Tibial artery (tissue), 4 donors: Measurements from ENCODE around the gene CLCN5.

Experiments used
- DNase-seq, 2 donors: peaks; one replicate each; pipeline ENCODE4 v3.0.0-alpha.2; 2019
- H3K27ac ChIP-seq, 2 donors: fragments of 200-600 bp; sonication (generic) in 1 of 2; 1 replicate in 1 of 2; 2 replicates in 1 of 2; pipeline ENCODE4 v1.5.1; 2018 to 2019; ENCODE audit warnings: mild to moderate bottlenecking in 1 of 2
- H3K27me3 ChIP-seq, 2 donors: fragments of 200-600 bp; sonication (generic) in 1 of 2; one replicate each; pipeline versions ENCODE4 v1.5.1 to v1.6.0; 2016 to 2019
- H3K36me3 ChIP-seq, 3 donors: fragments of 200-600 bp; sonication (generic) in 2 of 3; one replicate each; pipeline ENCODE4 v1.5.1; 2016 to 2019; ENCODE audit warnings: mild to moderate bottlenecking in 2 of 3
- H3K4me1 ChIP-seq, 4 donors: fragments of 200-600 bp; sonication (generic) in 2 of 4; 1 replicate in 3 of 4; 2 replicates in 1 of 4; pipeline ENCODE4 v1.5.1; 2016 to 2019
- H3K4me3 ChIP-seq, 2 donors: fragments of 200-600 bp; sonication (generic) in 1 of 2; 1 replicate in 1 of 2; 2 replicates in 1 of 2; pipeline ENCODE4 v1.5.1; 2018 to 2019; ENCODE audit warnings: mild to moderate bottlenecking in 2 of 2
- H3K9me3 ChIP-seq, 3 donors: fragments of 200-600 bp; sonication (generic) in 1 of 3; one replicate each; pipeline ENCODE4 v1.5.1; 2016 to 2019
- intact Hi-C: fragments of 100-400 bp; cut with DNase I; formaldehyde crosslinking; loops from one replicate; pipeline ENCODE4 v1.15.0; 2023; ENCODE audit warnings: low total_unique reads
- TF ChIP-seq, protein P1 (sequence below), 2 experiments: fragments of 200-600 bp in 1 of 2; fragments of 450-650 bp in 1 of 2; IDR thresholded peaks; one replicate each; pipeline ENCODE4 v1.5.1; 2017 to 2019; ENCODE audit warnings: antibody characterized with exemption in 2 of 2, mild to moderate bottlenecking in 1 of 2, moderate library complexity in 1 of 2

CLCN5 gene

DNA sequence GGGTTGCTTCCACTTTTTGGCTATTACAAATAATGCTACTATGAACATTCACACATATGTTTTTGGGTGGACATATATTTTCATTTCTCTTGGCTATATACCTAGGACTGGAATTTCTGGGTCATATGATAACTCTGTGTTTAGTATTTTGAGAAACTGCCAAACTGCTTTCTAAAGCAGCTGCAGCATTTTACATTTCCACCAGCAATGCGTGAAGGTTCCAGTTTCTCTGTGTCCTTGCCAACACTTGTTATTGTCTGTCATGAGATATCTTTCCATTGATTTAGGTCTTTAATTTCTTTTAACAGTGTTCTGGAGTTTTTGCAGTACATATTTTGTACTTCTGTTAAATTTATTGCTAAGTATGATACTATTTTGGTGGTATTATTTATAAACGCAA lies 48.3 kb downstream of the CLCN5 start:
- no peaks in the 10 kb centered on the region for H3K36me3 ChIP-seq
- no peak for DNase-seq
- TF ChIP-seq, protein P1, sequence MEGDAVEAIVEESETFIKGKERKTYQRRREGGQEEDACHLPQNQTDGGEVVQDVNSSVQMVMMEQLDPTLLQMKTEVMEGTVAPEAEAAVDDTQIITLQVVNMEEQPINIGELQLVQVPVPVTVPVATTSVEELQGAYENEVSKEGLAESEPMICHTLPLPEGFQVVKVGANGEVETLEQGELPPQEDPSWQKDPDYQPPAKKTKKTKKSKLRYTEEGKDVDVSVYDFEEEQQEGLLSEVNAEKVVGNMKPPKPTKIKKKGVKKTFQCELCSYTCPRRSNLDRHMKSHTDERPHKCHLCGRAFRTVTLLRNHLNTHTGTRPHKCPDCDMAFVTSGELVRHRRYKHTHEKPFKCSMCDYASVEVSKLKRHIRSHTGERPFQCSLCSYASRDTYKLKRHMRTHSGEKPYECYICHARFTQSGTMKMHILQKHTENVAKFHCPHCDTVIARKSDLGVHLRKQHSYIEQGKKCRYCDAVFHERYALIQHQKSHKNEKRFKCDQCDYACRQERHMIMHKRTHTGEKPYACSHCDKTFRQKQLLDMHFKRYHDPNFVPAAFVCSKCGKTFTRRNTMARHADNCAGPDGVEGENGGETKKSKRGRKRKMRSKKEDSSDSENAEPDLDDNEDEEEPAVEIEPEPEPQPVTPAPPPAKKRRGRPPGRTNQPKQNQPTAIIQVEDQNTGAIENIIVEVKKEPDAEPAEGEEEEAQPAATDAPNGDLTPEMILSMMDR (IDR thresholded peaks at IDR 0.05), result no peak
- no peak overlapping the region for H3K27ac ChIP-seq
- H3K4me1 ChIP-seq, result no peaks in the 10 kb centered on the region
- no peak overlapping the region for H3K4me3 ChIP-seq
- no peaks in the 10 kb centered on the region for H3K27me3 ChIP-seq
- peaks cover 0 to 10% (median 3%) of the 10 kb centered on the region in 3 donors for H3K9me3 ChIP-seq
- intact Hi-C loops, result no loop called here

DNA sequence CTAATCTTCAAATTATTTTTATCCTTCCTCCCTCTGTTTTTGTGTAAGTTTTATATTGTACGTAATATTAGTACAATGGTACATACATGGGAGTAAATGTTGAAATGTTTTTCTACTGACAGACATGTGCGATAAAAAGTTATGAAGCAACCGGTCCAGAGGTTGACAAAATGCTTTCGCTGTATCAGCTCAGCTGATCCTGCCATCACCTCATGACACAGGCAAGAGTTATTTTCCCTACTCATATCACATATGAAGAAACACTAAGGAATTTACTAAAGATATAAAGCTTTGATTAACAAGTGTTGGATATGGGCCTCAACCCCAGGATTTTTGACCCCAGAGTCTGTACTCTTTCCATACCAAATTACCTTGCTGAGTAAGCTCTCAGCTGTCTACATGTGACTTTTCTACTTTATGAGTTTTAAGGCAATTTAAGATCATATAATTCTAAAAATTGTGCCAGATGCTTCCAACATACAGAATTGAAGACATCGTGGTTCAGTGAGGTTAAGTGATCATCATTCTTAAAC lies 50.0 kb downstream of the CLCN5 start:
- no peaks in the 10 kb centered on the region for H3K27me3 ChIP-seq
- no peaks in the 10 kb centered on the region for H3K4me1 ChIP-seq
- intact Hi-C loops, result no loop called here
- H3K9me3 ChIP-seq, result peaks cover 0 to 10% (median 3%) of the 10 kb centered on the region in 3 donors
- H3K27ac ChIP-seq, result no peak overlapping the region
- TF ChIP-seq, protein P1 (IDR thresholded peaks at IDR 0.05), result no peak
- no peaks in the 10 kb centered on the region for H3K36me3 ChIP-seq
- no peak overlapping the region for H3K4me3 ChIP-seq
- no peak for DNase-seq

DNA sequence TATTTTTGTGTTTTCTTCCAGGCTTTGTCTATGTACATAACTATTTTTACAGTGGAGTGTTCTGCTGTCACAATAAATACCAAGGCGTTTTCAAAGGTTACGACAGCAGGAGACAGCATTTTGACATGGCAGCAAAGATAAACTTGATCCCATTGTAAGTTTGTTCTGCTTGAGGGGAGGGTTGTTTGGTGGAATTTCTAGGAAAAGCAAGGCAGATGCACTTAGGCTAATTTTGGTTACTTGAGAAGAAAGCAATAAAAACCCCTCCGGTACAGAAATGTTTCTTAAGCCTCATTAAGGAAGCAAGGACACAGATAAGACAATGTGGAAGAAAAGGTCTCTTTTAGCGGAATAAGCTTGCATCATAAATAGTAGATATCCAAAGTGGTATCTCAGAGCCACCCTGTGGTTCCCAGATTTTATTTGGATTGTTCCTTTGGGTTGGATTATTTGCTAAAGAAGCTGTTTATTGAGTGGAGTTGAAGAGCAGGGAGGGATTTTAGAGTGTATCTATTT lies 54.3 kb downstream of the CLCN5 start:
- no peaks in the 10 kb centered on the region for H3K36me3 ChIP-seq
- no peak overlapping the region for H3K27ac ChIP-seq
- no peak for DNase-seq
- intact Hi-C loops, result no loop called here
- H3K4me1 ChIP-seq, result no peaks in the 10 kb centered on the region
- H3K27me3 ChIP-seq, result no peaks in the 10 kb centered on the region
- no peaks in the 10 kb centered on the region for H3K9me3 ChIP-seq
- TF ChIP-seq, protein P1 (IDR thresholded peaks at IDR 0.05), result no peak
- no peak overlapping the region for H3K4me3 ChIP-seq

DNA sequence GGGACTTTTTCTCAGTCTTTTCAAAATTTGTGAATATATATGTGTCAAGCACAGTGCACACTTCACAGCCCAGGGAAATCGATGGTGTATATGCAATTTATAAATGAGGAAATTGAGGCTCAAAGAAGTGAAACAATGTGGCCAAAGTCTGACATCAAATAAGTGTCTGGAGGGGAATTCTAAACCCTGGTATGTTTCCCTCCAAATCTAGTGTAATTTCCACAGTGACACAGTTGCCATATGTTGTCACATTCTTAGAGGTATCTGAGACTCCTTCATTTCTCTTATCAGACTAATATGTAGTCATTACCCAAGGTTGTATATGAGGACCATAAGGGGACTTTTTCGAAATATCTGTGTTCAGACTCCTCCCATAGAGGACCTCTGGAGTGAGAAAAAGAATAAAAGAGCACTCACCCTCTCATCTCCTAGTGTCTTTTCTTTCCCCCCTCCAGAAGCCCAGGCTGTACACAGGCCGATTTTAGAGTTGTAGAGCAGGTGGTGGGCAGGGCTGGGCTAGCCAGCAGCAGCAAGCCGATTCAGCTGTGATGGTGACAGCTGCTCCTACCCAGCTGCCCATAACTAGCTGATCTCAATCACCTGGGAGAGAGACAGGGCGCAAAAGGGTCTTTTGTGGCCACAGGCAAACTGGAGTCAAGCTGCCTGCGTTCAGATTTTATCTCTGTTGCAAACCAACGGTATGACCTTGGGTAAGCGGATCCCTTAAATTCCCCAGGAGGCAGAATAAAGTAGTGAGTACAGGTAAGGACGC lies 55.1 kb downstream of the CLCN5 start:
- Histone ChIP-seq H3K4me3 (no peak overlapping the region), H3K36me3 (no peaks in the 10 kb centered on the region), H3K9me3 (no peaks in the 10 kb centered on the region), H3K4me1 (no peaks in the 10 kb centered on the region), H3K27me3 (no peaks in the 10 kb centered on the region), H3K27ac (no peak overlapping the region)
- DNase-seq, result no peak
- TF ChIP-seq, protein P1 (IDR thresholded peaks at IDR 0.05), result no peak
- intact Hi-C loops, result no loop called here

DNA sequence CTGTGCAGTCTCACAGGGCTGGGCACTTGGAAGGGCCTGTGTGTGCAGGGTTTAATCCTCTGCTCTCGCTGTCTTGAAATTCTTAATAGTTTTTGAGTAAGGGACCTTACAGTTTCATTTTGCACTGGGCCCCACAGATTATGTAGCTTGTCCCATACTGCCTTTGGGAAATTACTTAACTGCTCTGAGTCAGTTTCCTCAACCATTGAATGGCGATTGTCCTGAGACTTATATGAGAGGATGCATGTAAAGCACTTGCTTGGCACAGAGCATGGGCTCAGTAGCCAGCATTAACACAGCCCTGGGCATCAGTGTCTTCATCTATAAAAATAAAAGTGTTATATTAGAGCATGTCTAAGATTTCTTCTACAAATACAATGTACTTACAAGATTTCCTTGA lies 55.8 kb downstream of the CLCN5 start:
- intact Hi-C loops, result no loop called here
- TF ChIP-seq, protein P1 (IDR thresholded peaks at IDR 0.05), result no peak
- no peaks in the 10 kb centered on the region for H3K4me1 ChIP-seq
- no peaks in the 10 kb centered on the region for H3K36me3 ChIP-seq
- H3K9me3 ChIP-seq, result no peaks in the 10 kb centered on the region
- no peaks in the 10 kb centered on the region for H3K27me3 ChIP-seq
- no peak overlapping the region for H3K4me3 ChIP-seq
- H3K27ac ChIP-seq, result no peak overlapping the region
- DNase-seq, result no peak
